Measurements from ENCODE around the gene DOC2B.
"Not testable (repeated sequence)": the region's sequence is repeated elsewhere in the genome, so short reads cannot be mapped to it uniquely, and the experiment has no call there.

The DOC2B gene

GRCh38 chr17:201257-201656 is 19.8 kb upstream of the DOC2B start:
- not testable (repeated sequence) for H3K9me3 ChIP-seq (ENCODE audit: control insufficient read depth in 1 of 2, low read length in 2 of 2); H3K27ac ChIP-seq (ENCODE audit: low read depth, low read length); H3K9ac ChIP-seq (ENCODE audit: low read depth in 1 of 2, low read length in 2 of 2); H3K4me3 ChIP-seq (ENCODE audit: low read depth in 1 of 2, low read length in 2 of 2); H3K36me3 ChIP-seq (ENCODE audit: control insufficient read depth in 1 of 2, insufficient read depth in 2 of 2, low read length in 2 of 2); H3K4me1 ChIP-seq (ENCODE audit: control insufficient read depth in 1 of 2, insufficient read depth in 2 of 2, low read length in 2 of 2)
- peaks cover 0 to 16% of the 10 kb centered on the region in 2 donors for H3K27me3 ChIP-seq (ENCODE audit: control insufficient read depth in 1 of 2, insufficient read depth in 2 of 2, low read length in 2 of 2)

- H3K36me3 ChIP-seq (ENCODE audit: control insufficient read depth in 1 of 2, insufficient read depth in 2 of 2, low read length in 2 of 2) = no peaks in the 10 kb centered on the region
- no peak overlapping the region for H3K9ac ChIP-seq (ENCODE audit: low read depth in 1 of 2, low read length in 2 of 2)
- peaks cover 0 to 16% of the 10 kb centered on the region in 2 donors for H3K27me3 ChIP-seq (ENCODE audit: control insufficient read depth in 1 of 2, insufficient read depth in 2 of 2, low read length in 2 of 2)
- H3K27ac ChIP-seq (ENCODE audit: low read depth, low read length) = no peak overlapping the region
- no peak overlapping the region for H3K4me3 ChIP-seq (ENCODE audit: low read depth in 1 of 2, low read length in 2 of 2)
- peaks cover 4% of the 10 kb centered on the region in 2 donors for H3K4me1 ChIP-seq (ENCODE audit: control insufficient read depth in 1 of 2, insufficient read depth in 2 of 2, low read length in 2 of 2)
- H3K9me3 ChIP-seq (ENCODE audit: control insufficient read depth in 1 of 2, low read length in 2 of 2) = no peaks in the 10 kb centered on the region
These were observed 19.1 kb upstream of the DOC2B start for GRCh38 chr17:200586-200985.

- Histone ChIP-seq H3K36me3 (ENCODE audit: control insufficient read depth in 1 of 2, insufficient read depth in 2 of 2, low read length in 2 of 2) (no peaks in the 10 kb centered on the region), H3K27me3 (ENCODE audit: control insufficient read depth in 1 of 2, insufficient read depth in 2 of 2, low read length in 2 of 2) (peaks cover 0 to 16% of the 10 kb centered on the region in 2 donors), H3K9me3 (ENCODE audit: control insufficient read depth in 1 of 2, low read length in 2 of 2) (no peaks in the 10 kb centered on the region), H3K4me3 (ENCODE audit: low read depth in 1 of 2, low read length in 2 of 2) (no peak overlapping the region), H3K4me1 (ENCODE audit: control insufficient read depth in 1 of 2, insufficient read depth in 2 of 2, low read length in 2 of 2) (peaks cover 4% of the 10 kb centered on the region in 2 donors), H3K27ac (ENCODE audit: low read depth, low read length) (no peak overlapping the region), H3K9ac (ENCODE audit: low read depth in 1 of 2, low read length in 2 of 2) (no peak overlapping the region)
These were observed 18.5 kb upstream of the DOC2B start for GRCh38 chr17:199806-200545.

- no peak overlapping the region for H3K27ac ChIP-seq (ENCODE audit: low read depth, low read length)
- peaks cover 0 to 16% of the 10 kb centered on the region in 2 donors for H3K27me3 ChIP-seq (ENCODE audit: control insufficient read depth in 1 of 2, insufficient read depth in 2 of 2, low read length in 2 of 2)
- no peaks in the 10 kb centered on the region for H3K9me3 ChIP-seq (ENCODE audit: control insufficient read depth in 1 of 2, low read length in 2 of 2)
- H3K4me3 ChIP-seq (ENCODE audit: low read depth in 1 of 2, low read length in 2 of 2) = no peak overlapping the region
- no peak overlapping the region for H3K9ac ChIP-seq (ENCODE audit: low read depth in 1 of 2, low read length in 2 of 2)
- peaks cover 4% of the 10 kb centered on the region in 2 donors for H3K4me1 ChIP-seq (ENCODE audit: control insufficient read depth in 1 of 2, insufficient read depth in 2 of 2, low read length in 2 of 2)
- H3K36me3 ChIP-seq (ENCODE audit: control insufficient read depth in 1 of 2, insufficient read depth in 2 of 2, low read length in 2 of 2) = no peaks in the 10 kb centered on the region
These were observed 17.7 kb upstream of the DOC2B start for GRCh38 chr17:199191-199604.

- H3K4me1 ChIP-seq (ENCODE audit: control insufficient read depth in 1 of 2, insufficient read depth in 2 of 2, low read length in 2 of 2); H3K9ac ChIP-seq (ENCODE audit: low read depth in 1 of 2, low read length in 2 of 2); H3K36me3 ChIP-seq (ENCODE audit: control insufficient read depth in 1 of 2, insufficient read depth in 2 of 2, low read length in 2 of 2); H3K9me3 ChIP-seq (ENCODE audit: control insufficient read depth in 1 of 2, low read length in 2 of 2); H3K27ac ChIP-seq (ENCODE audit: low read depth, low read length); H3K4me3 ChIP-seq (ENCODE audit: low read depth in 1 of 2, low read length in 2 of 2): not testable (repeated sequence)
- peaks cover 0 to 16% of the 10 kb centered on the region in 2 donors for H3K27me3 ChIP-seq (ENCODE audit: control insufficient read depth in 1 of 2, insufficient read depth in 2 of 2, low read length in 2 of 2)
These were observed 16.8 kb upstream of the DOC2B start for GRCh38 chr17:198225-198624.

- no peaks in the 10 kb centered on the region for H3K36me3 ChIP-seq (ENCODE audit: control insufficient read depth in 1 of 2, insufficient read depth in 2 of 2, low read length in 2 of 2)
- no peak overlapping the region for H3K4me3 ChIP-seq (ENCODE audit: low read depth in 1 of 2, low read length in 2 of 2)
- peaks cover 0 to 16% of the 10 kb centered on the region in 2 donors for H3K27me3 ChIP-seq (ENCODE audit: control insufficient read depth in 1 of 2, insufficient read depth in 2 of 2, low read length in 2 of 2)
- peaks cover 4% of the 10 kb centered on the region in 2 donors for H3K4me1 ChIP-seq (ENCODE audit: control insufficient read depth in 1 of 2, insufficient read depth in 2 of 2, low read length in 2 of 2)
- no peak overlapping the region for H3K27ac ChIP-seq (ENCODE audit: low read depth, low read length)
- no peaks in the 10 kb centered on the region for H3K9me3 ChIP-seq (ENCODE audit: control insufficient read depth in 1 of 2, low read length in 2 of 2)
- no peak overlapping the region for H3K9ac ChIP-seq (ENCODE audit: low read depth in 1 of 2, low read length in 2 of 2)
These were observed 15.9 kb upstream of the DOC2B start for GRCh38 chr17:197352-197751.

- H3K4me3 ChIP-seq (ENCODE audit: low read depth in 1 of 2, low read length in 2 of 2) = no peak overlapping the region
These were observed 13.6 kb upstream of the DOC2B start for GRCh38 chr17:194828-195602.

GRCh38 chr17:193841-194806 is 12.7 kb upstream of the DOC2B start:
- Histone ChIP-seq H3K27me3 (ENCODE audit: control insufficient read depth in 1 of 2, insufficient read depth in 2 of 2, low read length in 2 of 2) (peaks cover 0 to 6% of the 10 kb centered on the region in 2 donors), H3K36me3 (ENCODE audit: control insufficient read depth in 1 of 2, insufficient read depth in 2 of 2, low read length in 2 of 2) (no peaks in the 10 kb centered on the region), H3K9ac (ENCODE audit: low read depth in 1 of 2, low read length in 2 of 2) (no peak overlapping the region), H3K27ac (ENCODE audit: low read depth, low read length) (no peak overlapping the region), H3K4me1 (ENCODE audit: control insufficient read depth in 1 of 2, insufficient read depth in 2 of 2, low read length in 2 of 2) (no peaks in the 10 kb centered on the region), H3K4me3 (ENCODE audit: low read depth in 1 of 2, low read length in 2 of 2) (no peak overlapping the region), H3K9me3 (ENCODE audit: control insufficient read depth in 1 of 2, low read length in 2 of 2) (no peaks in the 10 kb centered on the region)

More at GRCh38 chr17:194828-195602, 13.6 kb upstream of the DOC2B start:
- H3K9ac ChIP-seq (ENCODE audit: low read depth in 1 of 2, low read length in 2 of 2) = no peak overlapping the region
- H3K9me3 ChIP-seq (ENCODE audit: control insufficient read depth in 1 of 2, low read length in 2 of 2) = no peaks in the 10 kb centered on the region
- peaks cover 0 to 4% of the 10 kb centered on the region in 2 donors for H3K4me1 ChIP-seq (ENCODE audit: control insufficient read depth in 1 of 2, insufficient read depth in 2 of 2, low read length in 2 of 2)
- no peaks in the 10 kb centered on the region for H3K36me3 ChIP-seq (ENCODE audit: control insufficient read depth in 1 of 2, insufficient read depth in 2 of 2, low read length in 2 of 2)
- H3K27ac ChIP-seq (ENCODE audit: low read depth, low read length) = no peak overlapping the region
- peaks cover 0 to 15% of the 10 kb centered on the region in 2 donors for H3K27me3 ChIP-seq (ENCODE audit: control insufficient read depth in 1 of 2, insufficient read depth in 2 of 2, low read length in 2 of 2)

- no peak overlapping the region for H3K4me3 ChIP-seq (ENCODE audit: low read depth in 1 of 2, low read length in 2 of 2)
- H3K36me3 ChIP-seq (ENCODE audit: control insufficient read depth in 1 of 2, insufficient read depth in 2 of 2, low read length in 2 of 2) = no peaks in the 10 kb centered on the region
- no peak overlapping the region for H3K9ac ChIP-seq (ENCODE audit: low read depth in 1 of 2, low read length in 2 of 2)
- H3K9me3 ChIP-seq (ENCODE audit: control insufficient read depth in 1 of 2, low read length in 2 of 2) = no peaks in the 10 kb centered on the region
- H3K4me1 ChIP-seq (ENCODE audit: control insufficient read depth in 1 of 2, insufficient read depth in 2 of 2, low read length in 2 of 2) = no peaks in the 10 kb centered on the region
- H3K27me3 ChIP-seq (ENCODE audit: control insufficient read depth in 1 of 2, insufficient read depth in 2 of 2, low read length in 2 of 2) = peaks cover 0 to 6% of the 10 kb centered on the region in 2 donors
- no peak overlapping the region for H3K27ac ChIP-seq (ENCODE audit: low read depth, low read length)
These were observed 12.0 kb upstream of the DOC2B start for GRCh38 chr17:193426-193810.
